ENCODE measurements around the gene ADAMTS17. TPM values are rescaled to one million over a fixed set of nuclear protein-coding genes. Genes with fewer than 3 reads are reported as not detected.
A peak's percentile ranks its signal among the peaks of the same experiment; 100 is the strongest.

The ADAMTS17 gene
- total RNA-seq, 1 experiment from 2014 or later = 1.6 TPM

DNA sequence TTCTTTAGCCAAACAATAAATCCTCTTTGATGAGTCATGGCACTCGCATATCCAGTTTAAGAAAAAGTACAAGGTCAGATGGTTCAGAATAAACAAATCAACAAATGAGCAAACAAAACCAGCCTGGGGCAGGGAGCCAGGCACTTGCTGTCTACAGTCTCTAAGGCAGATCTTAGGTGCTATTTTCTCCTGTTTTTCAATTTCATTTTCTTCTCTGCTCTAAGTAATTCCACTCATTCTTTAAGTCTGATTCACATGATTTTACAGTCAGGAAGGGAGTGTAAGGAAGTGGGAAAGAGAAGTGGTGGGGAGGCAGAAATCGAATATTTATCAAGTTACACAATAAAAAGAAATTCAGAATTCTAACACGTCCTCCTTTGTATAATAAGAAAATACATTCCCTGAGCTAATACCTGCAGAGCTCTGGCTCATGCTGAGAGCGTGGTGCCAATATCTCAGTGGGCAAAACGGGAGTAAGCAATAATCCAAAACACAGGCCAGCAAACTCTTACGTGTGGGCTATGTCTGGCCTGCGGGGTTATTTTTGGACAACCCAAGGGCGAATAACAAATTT lies 298.6 kb downstream of the ADAMTS17 start:
- Histone ChIP-seq H3K4me1 (ENCODE audit: control insufficient read depth, insufficient read depth, low read length) (peaks cover 18% of the 10 kb centered on the region), H3K27ac (ENCODE audit: low read length) (peak overlapping the region; percentile 20), H3K36me3 (ENCODE audit: control insufficient read depth, insufficient read depth, low read length) (no peaks in the 10 kb centered on the region), H3K27me3 (ENCODE audit: control insufficient read depth, insufficient read depth, low read length) (no peaks in the 10 kb centered on the region), H3K4me3 (ENCODE audit: low read depth in 2 of 2, low read length in 2 of 2) (peak overlapping the region in 1 of 2 experiments; percentile 19; a peak in 3 of 4 replicates), H3K9me3 (ENCODE audit: control insufficient read depth, insufficient read depth, low read depth, low read length) (no peaks in the 10 kb centered on the region)
- TF ChIP-seq POLR2AphosphoS5 (IDR thresholded peaks at IDR 0.05; ENCODE audit: low read depth, low read length) (no peak), TCF7L2 (IDR thresholded peaks at IDR 0.05; ENCODE audit: low read depth, low read length) (peak; percentile 11; the same call in 1 of the 2 replicates), SIN3A (IDR thresholded peaks at IDR 0.05; ENCODE audit: borderline replicate concordance, insufficient read depth, low read depth, low read length) (no peak), REST (IDR thresholded peaks at IDR 0.05; ENCODE audit: insufficient read depth in 1 of 2, low read depth in 2 of 2, low read length in 1 of 2) (no peak)
- TF ChIP-seq, protein P1, sequence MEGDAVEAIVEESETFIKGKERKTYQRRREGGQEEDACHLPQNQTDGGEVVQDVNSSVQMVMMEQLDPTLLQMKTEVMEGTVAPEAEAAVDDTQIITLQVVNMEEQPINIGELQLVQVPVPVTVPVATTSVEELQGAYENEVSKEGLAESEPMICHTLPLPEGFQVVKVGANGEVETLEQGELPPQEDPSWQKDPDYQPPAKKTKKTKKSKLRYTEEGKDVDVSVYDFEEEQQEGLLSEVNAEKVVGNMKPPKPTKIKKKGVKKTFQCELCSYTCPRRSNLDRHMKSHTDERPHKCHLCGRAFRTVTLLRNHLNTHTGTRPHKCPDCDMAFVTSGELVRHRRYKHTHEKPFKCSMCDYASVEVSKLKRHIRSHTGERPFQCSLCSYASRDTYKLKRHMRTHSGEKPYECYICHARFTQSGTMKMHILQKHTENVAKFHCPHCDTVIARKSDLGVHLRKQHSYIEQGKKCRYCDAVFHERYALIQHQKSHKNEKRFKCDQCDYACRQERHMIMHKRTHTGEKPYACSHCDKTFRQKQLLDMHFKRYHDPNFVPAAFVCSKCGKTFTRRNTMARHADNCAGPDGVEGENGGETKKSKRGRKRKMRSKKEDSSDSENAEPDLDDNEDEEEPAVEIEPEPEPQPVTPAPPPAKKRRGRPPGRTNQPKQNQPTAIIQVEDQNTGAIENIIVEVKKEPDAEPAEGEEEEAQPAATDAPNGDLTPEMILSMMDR (IDR thresholded peaks at IDR 0.05) = no peak
- in situ Hi-C loops (cut with HindIII; ENCODE audit: low pct_unique_long_range_greater_than_20kb, low sequenced_read_pairs) = no loop called here
- CTCF ChIA-PET = no interaction called here
- DNase-seq (ENCODE audit: low read depth, low spot score) = peak; percentile 48
- POLR2A ChIA-PET = no interaction called here
- ATAC-seq = peak; percentile 91
- intact Hi-C loops (cut with micrococcal nuclease; ENCODE audit: unreplicated experiment) = no loop called here
- BruUV-seq (replicated peaks) = no TSS peak

DNA sequence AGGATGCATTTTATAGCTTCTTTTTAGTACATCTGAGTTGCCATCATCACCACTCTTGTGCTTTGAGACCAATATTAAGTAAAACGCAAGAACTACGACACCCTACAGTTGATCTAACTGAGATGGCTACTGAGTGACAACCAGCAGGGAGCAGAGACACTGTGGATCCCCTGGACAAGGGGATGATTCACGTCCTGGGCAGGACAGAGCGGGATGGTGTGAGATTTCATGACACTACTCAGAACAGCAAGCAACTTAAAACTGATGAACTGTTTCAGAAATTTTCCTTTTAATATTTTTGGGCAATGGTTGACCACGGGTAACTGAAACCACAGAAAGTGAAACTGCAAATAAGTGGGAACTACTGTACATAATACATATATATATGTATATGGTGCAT lies 299.2 kb downstream of the ADAMTS17 start:
- ATAC-seq = peak; percentile 64
- in situ Hi-C loops (cut with HindIII; ENCODE audit: low pct_unique_long_range_greater_than_20kb, low sequenced_read_pairs) (no loop called here), intact Hi-C loops (cut with micrococcal nuclease; ENCODE audit: unreplicated experiment) (no loop called here)
- Histone ChIP-seq H3K36me3 (ENCODE audit: control insufficient read depth, insufficient read depth, low read length) (no peaks in the 10 kb centered on the region), H3K4me1 (ENCODE audit: control insufficient read depth, insufficient read depth, low read length) (peaks cover 18% of the 10 kb centered on the region), H3K27ac (ENCODE audit: low read length) (peak overlapping the region; percentile 45; the same call in 1 of the 2 replicates), H3K4me3 (ENCODE audit: low read depth in 2 of 2, low read length in 2 of 2) (no peak overlapping the region), H3K27me3 (ENCODE audit: control insufficient read depth, insufficient read depth, low read length) (no peaks in the 10 kb centered on the region), H3K9me3 (ENCODE audit: control insufficient read depth, insufficient read depth, low read depth, low read length) (no peaks in the 10 kb centered on the region)
- no peak for TF ChIP-seq SIN3A (IDR thresholded peaks at IDR 0.05; ENCODE audit: borderline replicate concordance, insufficient read depth, low read depth, low read length)
- no peak for TF ChIP-seq REST (IDR thresholded peaks at IDR 0.05; ENCODE audit: insufficient read depth in 1 of 2, low read depth in 2 of 2, low read length in 1 of 2)
- TF ChIP-seq POLR2AphosphoS5 (IDR thresholded peaks at IDR 0.05; ENCODE audit: low read depth, low read length) = no peak
- TF ChIP-seq, protein P1 (IDR thresholded peaks at IDR 0.05) = no peak
- no peak for TF ChIP-seq TCF7L2 (IDR thresholded peaks at IDR 0.05; ENCODE audit: low read depth, low read length)
- ChIA-PET POLR2A (no interaction called here), CTCF (no interaction called here)
- BruUV-seq (replicated peaks) = no TSS peak
- peak; percentile 12 for DNase-seq (ENCODE audit: low read depth, low spot score)
